NAMALWA (cell line): Measurements from ENCODE around the gene RCVRN.
"Not testable (repeated sequence)": the region's sequence is repeated elsewhere in the genome, so short reads cannot be mapped to it uniquely, and the experiment has no call there.

Experiments used
- DNase-seq: peaks from one replicate; pipeline ENCODE4 v3.0.0-alpha.2; 2015; ENCODE audit warnings: low spot score

The RCVRN gene

GRCh38 chr17:9922012-9922848, 17.2 kb upstream of the RCVRN start:
- no peak for DNase-seq

DNA sequence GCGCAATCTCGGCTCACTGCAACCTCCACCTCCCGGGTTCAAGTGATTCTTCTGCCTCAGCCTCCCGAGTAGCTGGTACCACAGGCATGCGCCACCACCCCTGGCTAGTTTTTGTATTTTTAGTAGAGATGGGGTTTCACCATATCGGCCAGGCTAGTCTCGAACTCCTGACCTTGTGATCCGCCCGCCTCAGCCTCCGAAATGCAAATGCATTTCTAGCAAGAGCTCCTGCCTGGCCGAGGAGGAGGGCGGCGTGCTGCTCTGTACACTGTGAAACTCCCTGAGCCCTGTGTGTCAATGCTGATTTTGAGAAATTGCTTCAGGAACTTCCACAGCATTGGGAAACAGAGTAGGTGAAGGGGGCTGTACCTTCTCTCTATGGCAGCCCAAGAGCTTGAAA, 16.1 kb upstream of the RCVRN start:
- DNase-seq = not testable (repeated sequence)

- no peak for DNase-seq
These were observed 13.8 kb upstream of the RCVRN start for GRCh38 chr17:9918804-9919352.

GRCh38 chr17:9918352-9918751, 13.3 kb upstream of the RCVRN start:
- no peak for DNase-seq

- no peak for DNase-seq
These were observed 12.7 kb upstream of the RCVRN start for GRCh38 chr17:9917801-9918200.

DNA sequence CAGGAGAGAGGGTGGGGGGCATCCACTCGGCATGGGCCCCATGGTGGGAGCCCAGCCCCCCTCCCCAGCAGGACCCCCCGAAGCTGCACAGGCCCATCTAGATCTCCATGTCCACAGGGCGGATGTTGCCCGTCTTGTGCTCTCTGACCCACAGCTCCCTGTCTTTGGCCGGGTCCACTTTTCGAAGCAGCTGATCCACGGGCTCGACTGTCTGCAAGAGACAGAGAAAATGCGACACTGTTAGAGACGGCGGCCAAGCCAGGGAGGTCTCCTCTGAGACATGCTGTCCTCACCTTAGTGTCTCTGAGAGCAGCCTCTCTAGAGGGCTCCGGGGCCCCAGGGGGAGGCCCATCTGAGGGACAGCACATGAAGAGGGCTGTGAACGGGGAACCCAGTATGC, 12.1 kb upstream of the RCVRN start:
- no peak for DNase-seq

DNA sequence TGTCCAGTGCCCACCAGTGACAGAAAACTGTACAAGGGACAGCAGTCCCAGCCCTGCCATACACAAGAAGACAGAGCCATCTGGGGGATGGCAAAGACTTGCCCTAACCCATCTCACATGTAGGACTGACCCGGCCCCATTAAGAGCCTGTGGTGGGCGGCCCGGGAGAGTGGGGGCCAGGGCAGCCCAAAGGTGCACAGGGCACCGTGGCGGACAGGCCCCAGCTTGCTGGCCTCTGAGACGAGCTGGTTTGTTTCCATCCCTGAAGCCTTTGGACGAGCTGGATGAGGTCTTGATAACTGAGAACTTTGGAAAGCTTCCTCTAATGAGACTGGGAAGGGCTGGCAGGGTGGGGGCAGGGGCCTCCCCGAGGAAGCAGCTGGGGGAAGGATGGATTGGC, 11.0 kb upstream of the RCVRN start:
- no peak for DNase-seq

GRCh38 chr17:9913476-9913875, 8.4 kb upstream of the RCVRN start:
- DNase-seq = no peak

- no peak for DNase-seq
These were observed 7.3 kb upstream of the RCVRN start for GRCh38 chr17:9912121-9913099.

GRCh38 chr17:9911089-9911488, 6.0 kb upstream of the RCVRN start:
- DNase-seq = no peak

- no peak for DNase-seq
These were observed 3.6 kb upstream of the RCVRN start for GRCh38 chr17:9908649-9909042.

DNA sequence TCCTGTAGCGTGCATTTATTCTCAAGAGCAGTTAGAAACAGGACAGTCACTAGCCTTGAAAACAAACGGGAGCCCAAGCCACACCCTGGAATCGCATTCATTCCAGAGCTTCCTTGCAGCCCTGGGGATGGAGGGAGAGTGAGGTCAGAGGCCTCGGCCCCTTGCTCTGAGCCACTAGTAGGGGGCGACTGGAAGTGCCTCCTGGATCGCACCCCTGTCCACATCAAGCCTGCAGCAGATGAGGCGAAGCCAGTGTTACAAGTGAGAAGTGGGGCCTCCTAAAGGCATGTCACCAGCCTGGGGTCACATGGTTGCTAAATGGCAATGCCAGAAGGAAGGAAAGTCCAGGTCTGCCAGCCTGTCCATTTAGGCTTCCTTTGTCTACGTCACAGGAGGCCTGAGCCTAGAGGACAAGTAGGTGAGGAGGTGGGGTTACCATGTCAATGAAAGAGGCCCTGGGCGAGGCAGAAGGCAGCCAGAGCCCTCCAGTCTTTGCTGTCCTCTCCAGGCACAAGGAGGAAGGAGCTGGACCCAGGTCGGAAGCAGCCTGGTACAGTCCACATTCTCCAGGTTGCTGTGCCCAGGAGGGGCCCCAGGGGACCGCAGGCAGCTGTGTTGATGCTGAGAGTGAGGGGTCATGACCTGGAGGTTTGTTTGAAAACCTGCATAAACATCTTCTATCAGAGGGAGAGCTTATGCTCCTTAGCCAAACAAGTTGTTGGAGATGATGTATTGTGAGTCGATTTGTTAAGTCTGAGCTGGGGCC, 3.0 kb upstream of the RCVRN start:
- DNase-seq = no peak

DNA sequence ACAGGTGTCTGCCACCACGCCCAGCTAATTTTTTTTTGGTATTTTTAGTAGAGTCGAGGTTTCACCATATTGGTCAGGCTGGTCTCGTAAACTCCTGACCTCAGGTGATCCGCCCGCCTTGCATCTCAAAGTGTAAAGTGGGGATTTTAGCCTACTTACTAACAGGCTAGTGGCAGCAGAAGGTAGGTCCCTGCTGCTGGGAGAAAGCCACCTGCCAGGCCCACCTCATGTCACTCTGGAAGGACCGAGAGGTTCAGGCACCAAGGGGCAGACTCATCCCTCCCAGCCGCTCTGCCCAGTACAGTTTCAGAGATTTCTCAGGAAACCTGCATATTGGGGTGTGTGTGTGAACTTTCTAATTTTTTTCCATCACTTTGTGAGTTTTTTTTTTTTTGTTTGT, 2.1 kb upstream of the RCVRN start:
- no peak for DNase-seq

- DNase-seq = no peak
These were observed 1.5 kb upstream of the RCVRN start for GRCh38 chr17:9906616-9907015.

DNA sequence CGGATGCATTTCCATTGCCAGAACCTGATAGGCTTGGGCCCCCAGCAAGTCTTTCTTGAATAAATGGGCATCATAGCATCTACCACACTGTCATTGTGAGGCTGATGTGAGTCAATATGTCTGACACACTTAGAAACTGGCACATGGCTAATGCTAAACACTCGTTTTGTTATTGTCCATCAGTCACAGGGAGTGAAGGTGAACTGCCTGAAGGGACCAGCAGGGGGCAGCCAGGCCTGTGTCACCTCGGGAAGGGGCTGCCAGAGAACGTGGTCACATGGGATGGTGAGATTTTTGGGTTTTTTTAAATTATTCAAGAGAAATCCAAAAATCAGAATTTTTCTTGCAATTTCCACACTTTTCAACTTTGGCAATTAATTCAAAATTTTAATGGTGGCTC, 831 bp upstream of the RCVRN start:
- DNase-seq = peak; percentile 35

DNA sequence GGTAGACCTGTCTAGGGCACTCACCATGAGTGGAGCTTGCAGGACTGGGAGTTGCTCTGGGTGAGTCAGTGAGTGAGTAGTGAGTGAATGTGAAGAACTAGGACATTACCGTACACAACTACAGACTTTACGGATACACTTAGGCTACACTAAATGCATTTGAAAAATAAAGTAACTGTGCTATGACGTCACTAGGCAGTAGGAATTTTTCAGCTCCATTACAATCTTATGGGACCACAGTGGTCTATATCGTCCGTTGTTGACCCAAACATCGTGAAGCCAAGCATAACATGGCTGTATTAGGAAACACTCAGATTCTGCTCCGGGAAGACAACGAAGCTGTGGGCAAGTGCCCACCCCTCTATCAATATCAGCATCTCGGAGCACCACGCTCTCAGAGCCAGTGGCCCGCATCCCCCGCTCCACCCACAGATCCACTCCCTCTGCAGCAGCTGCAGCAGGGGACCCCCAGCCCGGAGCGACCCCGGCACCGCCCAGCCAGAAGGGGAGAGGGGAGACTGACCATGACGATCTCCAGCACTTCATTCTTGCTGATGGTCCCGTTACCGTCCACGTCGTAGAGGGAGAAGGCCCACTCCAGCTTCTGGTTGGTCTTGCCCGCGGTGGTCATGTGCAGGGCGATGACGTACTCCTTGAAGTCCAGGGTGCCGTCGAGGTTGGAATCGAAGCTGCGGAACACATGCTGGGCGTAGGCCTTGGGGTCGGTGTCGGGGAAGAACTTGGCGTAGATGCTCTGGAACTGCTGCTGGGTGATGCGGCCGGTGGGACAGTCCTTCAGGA, 594 bp downstream of the RCVRN start:
- DNase-seq = no peak

- no peak for DNase-seq
These were observed 3.0 kb downstream of the RCVRN start for GRCh38 chr17:9902120-9902519.

- DNase-seq = no peak
These were observed 4.3 kb downstream of the RCVRN start for GRCh38 chr17:9900784-9901183.

- no peak for DNase-seq
These were observed 5.0 kb downstream of the RCVRN start for GRCh38 chr17:9900044-9900594.

DNA sequence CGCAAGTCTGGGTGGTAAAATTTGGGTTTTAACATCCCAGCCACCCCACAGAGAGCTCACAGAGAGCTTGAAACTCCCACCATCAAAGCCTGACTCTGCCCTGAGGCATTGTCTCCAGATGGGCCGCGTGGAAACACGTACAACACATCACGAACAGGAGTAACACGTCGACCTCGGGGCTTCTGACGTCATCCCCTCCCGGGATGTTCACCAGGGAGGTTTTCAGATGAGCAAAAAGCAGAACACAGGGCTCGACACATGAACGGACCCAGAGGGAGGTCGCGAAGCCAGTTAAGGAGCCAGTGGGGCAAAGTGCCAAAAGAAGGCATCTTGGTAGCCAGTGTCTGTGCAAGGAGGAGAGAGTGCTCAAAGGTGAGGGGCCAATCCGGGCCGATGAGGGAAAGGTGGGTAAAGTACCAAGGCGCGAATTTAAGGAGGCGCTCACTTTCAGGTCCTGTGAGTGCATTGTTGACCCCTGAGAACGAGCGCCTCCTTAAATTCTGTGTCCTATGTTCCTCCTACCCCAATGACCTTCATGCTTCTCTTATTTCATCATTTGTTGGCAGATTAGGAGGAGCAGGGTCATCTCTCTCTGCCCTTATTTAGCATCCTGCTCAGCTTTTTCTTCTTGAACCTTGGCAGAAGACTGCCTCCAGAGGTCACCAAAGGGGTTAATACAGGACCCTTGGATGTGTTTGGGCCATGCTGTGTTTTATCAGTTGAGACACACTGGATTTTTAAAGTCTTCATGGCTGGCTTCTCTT, 5.6 kb downstream of the RCVRN start:
- DNase-seq = no peak
